NCI-H2171 (cell line): Measurements from ENCODE around the gene LINC00305.

Source experiments
- DNase-seq: peaks from one replicate; lab custom pipeline; 2025; lab: John Stamatoyannopoulos, UW

LINC00305 gene

GRCh38 chr18:64115881-64116280, 33.0 kb downstream of the LINC00305 start:
- no peak for DNase-seq

GRCh38 chr18:64111950-64112349, 36.9 kb downstream of the LINC00305 start:
- DNase-seq: no peak

DNA sequence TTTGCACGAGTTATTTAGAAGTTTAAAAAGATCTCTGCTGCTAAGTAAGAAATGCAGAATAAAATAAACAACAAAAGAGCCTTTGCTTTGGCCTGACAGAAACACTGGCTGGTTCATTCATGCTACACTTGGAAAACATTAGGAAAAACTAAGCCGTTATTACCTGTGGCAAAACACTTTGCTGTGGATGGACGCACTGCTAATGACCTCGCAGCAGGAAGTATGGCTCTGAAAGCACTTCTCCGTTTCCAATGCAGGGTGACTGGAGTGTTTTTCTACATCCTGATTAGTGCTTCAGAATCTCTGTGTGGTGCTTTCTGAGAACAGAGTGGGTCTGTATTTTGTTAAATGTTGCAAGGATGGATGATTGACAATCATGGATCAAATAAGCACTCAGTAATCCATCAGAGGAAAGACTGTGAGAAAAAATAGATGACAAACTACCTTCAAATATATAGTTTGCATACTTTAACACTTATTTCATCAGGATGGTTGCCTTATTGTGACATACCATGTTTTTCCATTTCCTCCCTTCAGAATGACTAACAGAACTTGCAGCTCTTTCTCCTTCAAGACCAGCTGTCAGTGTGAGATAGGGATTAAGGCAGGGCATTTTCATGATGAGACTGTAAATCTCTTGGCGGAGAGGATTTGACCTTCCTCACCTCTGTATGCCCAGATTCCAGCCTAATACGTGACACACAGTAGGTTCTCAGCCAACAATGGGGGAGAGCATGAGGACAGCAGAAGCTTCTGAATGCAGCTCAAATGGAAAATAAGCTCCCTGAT, 38.0 kb downstream of the LINC00305 start:
- no peak for DNase-seq

- no peak for DNase-seq
These were observed 44.9 kb downstream of the LINC00305 start for GRCh38 chr18:64103986-64104385.

DNA sequence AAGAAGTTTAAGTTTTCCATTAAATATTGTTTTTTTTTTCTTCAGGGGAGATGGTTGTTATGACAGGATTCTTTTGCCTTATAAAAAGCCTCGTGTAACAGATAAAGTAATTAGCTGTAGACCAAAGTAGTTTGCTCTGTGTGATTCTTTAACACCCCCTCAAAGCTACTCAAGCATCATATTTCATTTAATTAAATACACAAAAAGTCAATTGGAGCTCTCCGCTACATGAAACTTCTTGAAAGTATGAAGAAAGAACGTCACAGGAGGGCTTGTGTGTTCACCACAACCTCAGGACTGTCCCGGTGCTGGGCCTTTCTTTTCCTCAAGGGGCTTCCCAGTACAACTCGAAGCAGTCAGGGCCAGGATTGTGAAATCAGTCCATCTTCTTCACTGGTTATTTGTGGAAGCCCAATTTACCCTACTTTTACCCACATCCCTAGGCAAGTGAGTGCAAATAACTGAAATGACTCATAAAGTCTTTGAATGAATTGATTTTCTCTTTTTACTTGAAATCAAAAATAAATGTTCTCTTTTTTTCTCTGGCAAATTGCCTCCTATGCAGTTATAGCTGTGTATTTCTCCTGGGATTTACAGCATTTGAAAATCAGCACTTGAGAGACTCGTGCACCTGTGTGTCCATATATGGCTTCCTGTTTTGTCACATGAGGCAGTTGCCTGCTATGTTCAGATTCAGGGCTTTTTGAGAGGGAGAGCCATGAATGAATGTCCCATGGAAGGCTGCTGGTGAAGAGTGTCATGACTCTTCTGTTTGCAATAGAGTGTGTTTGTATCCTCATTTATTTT, 48.6 kb downstream of the LINC00305 start:
- DNase-seq: peak; percentile 27

DNA sequence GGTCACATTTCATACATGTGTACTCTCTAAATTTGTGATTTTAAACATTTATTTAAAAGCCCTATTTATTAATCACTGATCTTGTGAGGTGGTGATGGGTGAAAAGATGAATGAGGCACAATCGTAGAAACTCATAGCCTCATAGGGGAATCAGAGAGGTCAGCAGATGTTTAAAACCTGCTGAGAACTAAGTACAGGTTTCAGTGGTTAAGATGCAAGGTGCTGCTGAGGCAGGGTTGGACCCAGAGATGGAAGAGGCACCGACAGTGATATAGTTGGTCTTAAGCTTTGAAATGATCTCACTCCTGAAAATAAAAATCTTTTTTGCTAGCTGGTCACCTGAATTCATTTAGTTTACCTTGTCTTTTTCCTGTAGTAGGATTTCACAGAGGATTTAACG, 49.6 kb downstream of the LINC00305 start:
- DNase-seq: no peak

DNA sequence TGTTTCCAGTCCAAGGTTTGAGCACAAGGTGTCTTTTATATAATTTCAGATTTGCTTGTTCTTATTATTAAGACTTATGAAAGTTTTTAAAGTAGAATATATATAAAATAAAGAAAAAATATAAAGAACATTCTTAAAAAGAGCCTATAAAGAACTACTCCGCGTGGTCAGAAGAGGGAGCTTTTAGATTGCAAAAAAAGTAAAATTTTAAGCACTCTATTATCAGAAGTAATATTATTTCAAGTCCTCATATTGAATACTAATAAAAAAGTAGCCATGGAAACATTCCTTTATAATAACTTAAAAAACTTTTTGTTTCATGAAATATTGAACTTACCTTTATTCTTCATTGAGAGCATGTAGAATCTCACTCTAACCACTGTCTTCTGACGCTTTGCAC, 51.4 kb downstream of the LINC00305 start:
- no peak for DNase-seq

DNA sequence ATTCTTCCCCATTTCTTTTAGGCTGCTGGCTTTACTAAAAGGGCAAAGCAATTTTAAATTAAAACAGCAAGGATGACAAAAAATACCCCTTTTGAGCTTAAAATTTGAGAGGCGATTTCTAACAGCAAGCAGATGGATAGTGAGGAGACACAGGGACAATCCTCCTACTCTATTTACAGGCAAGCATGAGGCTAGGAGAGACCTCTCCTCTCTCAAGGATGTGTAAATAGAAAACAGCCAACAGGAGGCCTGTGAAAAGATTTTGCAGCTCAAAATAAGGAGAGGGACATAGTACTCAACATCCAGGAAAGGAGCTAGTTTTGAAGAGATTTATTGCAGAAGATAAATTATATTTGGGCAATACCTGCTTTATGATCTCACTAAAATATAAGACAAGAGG, 53.8 kb downstream of the LINC00305 start:
- DNase-seq: no peak

DNA sequence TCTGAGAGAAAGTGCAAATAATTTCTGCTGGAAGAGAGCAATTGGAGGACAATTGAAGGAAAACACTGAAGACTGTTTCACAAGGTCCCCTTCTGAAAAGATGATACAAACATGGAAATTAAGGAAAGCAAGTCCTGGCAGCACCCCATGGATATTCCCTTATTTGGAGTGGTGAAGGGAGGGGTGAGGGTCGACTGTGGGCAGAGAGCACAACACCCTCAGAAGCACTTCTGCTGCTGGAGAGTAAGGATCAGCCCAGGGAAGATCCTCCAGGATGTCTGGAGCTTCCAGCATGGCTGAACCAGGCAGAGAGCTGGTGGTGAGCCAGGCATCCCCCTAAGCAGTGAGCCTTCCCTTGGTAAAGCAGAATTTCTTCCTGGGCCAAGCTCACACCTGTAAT, 54.7 kb downstream of the LINC00305 start:
- DNase-seq: no peak

GRCh38 chr18:64091526-64091925, 57.4 kb downstream of the LINC00305 start:
- DNase-seq: no peak

- DNase-seq: no peak
These were observed 58.0 kb downstream of the LINC00305 start for GRCh38 chr18:64090876-64091275.

- DNase-seq: no peak
These were observed 65.0 kb downstream of the LINC00305 start for GRCh38 chr18:64083916-64084315.

- DNase-seq: no peak
These were observed 66.4 kb downstream of the LINC00305 start for GRCh38 chr18:64082513-64082912.

- DNase-seq: no peak
These were observed 66.8 kb downstream of the LINC00305 start for GRCh38 chr18:64082054-64082453.

GRCh38 chr18:64073971-64074370, 74.9 kb downstream of the LINC00305 start:
- no peak for DNase-seq

DNA sequence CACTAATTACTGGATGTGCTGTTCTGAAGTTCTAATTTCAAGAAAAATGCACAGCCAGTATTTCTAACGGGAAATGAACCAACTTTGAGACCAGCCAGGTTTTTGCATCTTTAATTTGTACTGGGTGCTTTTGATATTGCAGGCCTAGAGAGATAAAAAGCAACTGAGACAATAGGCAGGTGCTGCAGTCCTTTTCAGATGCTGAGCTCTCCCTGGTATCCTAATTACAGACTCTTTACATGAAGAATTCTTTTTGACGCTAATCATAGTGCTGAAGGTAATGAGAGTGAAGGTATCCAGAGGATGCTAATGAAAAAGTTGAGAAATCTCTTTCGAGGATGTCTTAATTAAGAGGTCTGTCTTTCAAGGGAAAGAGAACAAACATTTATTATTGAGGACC, 93.9 kb downstream of the LINC00305 start:
- DNase-seq: no peak

GRCh38 chr18:64053246-64053645, 95.6 kb downstream of the LINC00305 start:
- DNase-seq: no peak

- no peak for DNase-seq
These were observed 96.1 kb downstream of the LINC00305 start for GRCh38 chr18:64052772-64053171.

GRCh38 chr18:64044616-64045015, 104.3 kb downstream of the LINC00305 start:
- no peak for DNase-seq

- no peak for DNase-seq
These were observed 106.0 kb downstream of the LINC00305 start for GRCh38 chr18:64042728-64043358.

DNA sequence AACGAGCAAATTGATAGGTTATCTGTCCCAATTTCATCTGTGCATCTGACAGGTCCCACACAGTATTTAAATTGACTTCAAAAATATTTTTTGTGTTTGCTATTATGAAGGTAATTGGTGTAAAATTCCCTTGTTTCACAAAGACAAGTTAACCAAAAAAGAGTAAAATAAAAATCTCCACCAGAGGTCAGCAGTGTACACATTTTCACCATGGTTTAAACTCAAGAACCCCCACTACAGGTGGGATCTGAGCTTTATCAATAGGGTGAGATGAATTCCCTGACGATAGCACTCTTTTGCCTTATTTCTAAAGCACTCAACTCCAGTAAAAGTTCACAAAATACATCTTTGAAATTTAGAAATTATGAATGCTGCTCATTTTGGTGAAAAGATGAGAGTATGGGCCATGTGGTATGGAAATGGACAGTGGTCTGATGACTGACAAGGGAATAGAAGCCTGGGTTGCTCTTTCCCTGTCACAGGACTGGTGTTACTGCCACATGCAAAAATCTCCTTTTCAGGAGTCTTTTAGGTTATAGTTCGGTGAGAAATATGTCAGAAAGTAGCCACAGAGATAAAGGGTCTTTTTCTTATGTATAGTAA, 111.0 kb downstream of the LINC00305 start:
- DNase-seq: no peak

GRCh38 chr18:64032312-64032711, 116.6 kb downstream of the LINC00305 start:
- DNase-seq: no peak
